ENCODE results near the gene GLIPR1L2.

GRCh38 chr12:75474116-75474515 lies 83.2 kb downstream of the GLIPR1L2 start:
- TF ChIP-seq POLR2AphosphoS5 (IDR thresholded peaks at IDR 0.05) (no peak), CTCF (IDR thresholded peaks at IDR 0.05) (no peak)
